ENCODE measurements around the gene RSPH4A.
A peak's percentile ranks its signal among the peaks of the same experiment; 100 is the strongest.
"Not testable (repeated sequence)": the region's sequence is repeated elsewhere in the genome, so short reads cannot be mapped to it uniquely, and the experiment has no call there.

RSPH4A gene

GRCh38 chr6:116631379-116631990, 15.2 kb downstream of the RSPH4A start:
- DNase-seq, result no peak

GRCh38 chr6:116633685-116634084, 17.4 kb downstream of the RSPH4A start:
- DNase-seq, result no peak

GRCh38 chr6:116648156-116648555, 31.9 kb downstream of the RSPH4A start:
- DNase-seq, result no peak

GRCh38 chr6:116649129-116649528, 32.9 kb downstream of the RSPH4A start:
- DNase-seq, result no peak

GRCh38 chr6:116651916-116652315, 35.6 kb downstream of the RSPH4A start:
- DNase-seq, result no peak

GRCh38 chr6:116661594-116661993, 45.3 kb downstream of the RSPH4A start:
- no peak for DNase-seq

DNA sequence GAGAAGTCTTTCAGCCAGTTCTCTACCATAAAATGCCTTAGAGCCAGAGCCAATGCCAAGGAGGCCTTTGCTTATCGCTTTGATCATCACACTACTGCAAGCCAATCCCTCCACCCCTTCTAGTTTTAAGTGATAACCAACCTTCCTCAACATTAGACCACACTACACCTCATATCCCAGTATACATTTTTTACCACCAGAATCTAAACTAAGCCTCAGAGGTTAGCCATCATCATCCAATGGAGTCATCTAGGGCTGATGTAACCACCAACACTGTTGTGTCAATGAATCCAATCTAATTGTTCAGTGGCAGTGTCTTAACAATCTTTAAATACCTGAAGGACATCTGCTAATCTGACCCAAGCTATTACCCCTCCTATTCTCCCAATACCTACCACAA, 45.9 kb downstream of the RSPH4A start:
- DNase-seq, result no peak

GRCh38 chr6:116663308-116663707, 47.0 kb downstream of the RSPH4A start:
- DNase-seq, result no peak

GRCh38 chr6:116664169-116664568, 47.9 kb downstream of the RSPH4A start:
- DNase-seq, result not testable (repeated sequence)

- DNase-seq, result no peak
Measured at GRCh38 chr6:116665464-116665863, 49.2 kb downstream of the RSPH4A start.

GRCh38 chr6:116666869-116667268, 50.6 kb downstream of the RSPH4A start:
- no peak for DNase-seq

- DNase-seq, result no peak
Measured at GRCh38 chr6:116667623-116668022, 51.3 kb downstream of the RSPH4A start.

- DNase-seq, result no peak
Measured at GRCh38 chr6:116672306-116672705, 56.0 kb downstream of the RSPH4A start.

DNA sequence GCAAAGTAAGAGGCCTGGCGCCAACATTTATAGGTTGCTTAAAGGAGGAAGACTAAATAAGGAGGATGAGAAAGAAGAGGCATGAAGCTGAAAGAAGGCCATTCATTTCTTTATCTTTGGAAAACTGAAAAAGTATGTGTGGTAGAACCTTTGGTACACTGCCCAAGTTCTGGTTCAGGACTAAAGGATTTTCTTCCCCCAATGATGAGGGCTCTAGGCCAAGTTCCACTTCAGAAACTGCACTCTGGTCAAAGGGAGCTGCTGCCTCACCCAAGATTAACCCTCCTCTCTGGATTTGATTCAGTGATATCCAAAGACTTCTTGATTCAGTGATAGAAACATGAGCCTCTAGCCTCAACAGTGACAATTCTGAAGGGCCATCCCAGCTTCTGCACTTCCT, 59.7 kb downstream of the RSPH4A start:
- no peak for DNase-seq

GRCh38 chr6:116680880-116681672, 64.8 kb downstream of the RSPH4A start, which contains the start of gene KPNA5:
TSS of gene KPNA5 (plus strand) at chr6:116681211. CDS start at chr6:116681335, 124 bp downstream.
- peak; percentile 85 for DNase-seq

DNA sequence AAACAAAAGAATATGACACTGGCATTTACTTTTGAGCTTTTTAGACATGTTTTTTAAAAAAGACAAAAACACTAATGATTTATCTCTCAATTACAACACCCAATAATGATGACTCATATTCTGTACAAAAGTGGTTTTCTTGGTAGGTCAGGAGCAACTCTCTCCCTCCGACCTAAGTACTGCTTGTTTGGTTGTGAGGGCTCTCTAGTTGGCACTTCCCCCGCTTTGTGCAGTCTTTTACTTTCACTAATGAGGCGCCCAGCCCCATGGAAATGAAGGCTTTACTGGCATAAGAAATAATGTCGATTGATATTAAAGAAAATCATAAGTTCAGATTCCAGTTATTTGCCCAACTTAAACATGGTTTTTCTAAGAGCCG, 66.0 kb downstream of the RSPH4A start:
- DNase-seq, result peak; percentile 23
